HG03439 (cell line): ENCODE measurements around the gene STXBP4.

ENCODE experiments used
- ATAC-seq: cut with Tn5 transposase; IDR thresholded peaks from one replicate; pipeline ENCODE4 v1.9.1; 2021; ENCODE audit warnings: mild to moderate bottlenecking, moderate library complexity; ENCODE audit not compliant: unreplicated experiment

STXBP4 gene

DNA sequence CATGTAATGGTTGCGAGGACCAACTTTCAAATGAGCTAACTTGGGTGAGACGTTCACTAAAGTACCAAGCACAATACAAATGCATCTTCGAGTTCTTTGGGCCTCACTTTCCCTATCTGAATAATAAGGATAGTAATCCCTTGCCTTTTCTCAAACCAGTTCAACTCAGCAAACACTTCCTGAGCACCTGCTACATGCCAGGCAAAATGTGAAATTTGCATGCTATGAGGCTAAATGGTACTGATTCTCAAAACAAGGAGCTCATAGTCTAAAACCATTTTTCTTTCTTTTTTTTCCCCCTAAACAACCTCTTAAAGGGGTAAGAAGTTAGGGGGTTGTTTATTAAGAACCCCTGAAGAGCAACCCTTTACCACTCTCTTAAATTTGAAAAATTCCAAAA, 194.8 kb downstream of the STXBP4 start:
- no peak for ATAC-seq

DNA sequence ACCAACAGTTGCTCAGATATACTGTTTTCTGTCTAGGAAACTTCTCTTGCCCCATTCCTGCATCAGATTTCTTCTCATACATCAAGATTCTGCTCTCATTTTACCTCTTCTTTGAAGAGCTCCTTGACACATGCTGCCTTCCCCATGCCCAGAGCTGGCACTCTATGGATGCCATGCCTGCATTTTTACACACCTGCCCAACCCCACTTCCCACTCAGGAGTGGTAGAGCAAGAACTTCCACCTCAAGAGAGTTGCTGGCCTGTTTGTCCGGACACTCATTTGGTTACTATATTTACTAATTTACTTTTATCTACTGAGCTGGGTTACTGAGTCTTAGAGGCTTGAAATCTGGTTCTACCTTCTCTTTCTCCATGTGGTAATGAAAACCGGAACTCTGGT, 197.9 kb downstream of the STXBP4 start:
- no peak for ATAC-seq

DNA sequence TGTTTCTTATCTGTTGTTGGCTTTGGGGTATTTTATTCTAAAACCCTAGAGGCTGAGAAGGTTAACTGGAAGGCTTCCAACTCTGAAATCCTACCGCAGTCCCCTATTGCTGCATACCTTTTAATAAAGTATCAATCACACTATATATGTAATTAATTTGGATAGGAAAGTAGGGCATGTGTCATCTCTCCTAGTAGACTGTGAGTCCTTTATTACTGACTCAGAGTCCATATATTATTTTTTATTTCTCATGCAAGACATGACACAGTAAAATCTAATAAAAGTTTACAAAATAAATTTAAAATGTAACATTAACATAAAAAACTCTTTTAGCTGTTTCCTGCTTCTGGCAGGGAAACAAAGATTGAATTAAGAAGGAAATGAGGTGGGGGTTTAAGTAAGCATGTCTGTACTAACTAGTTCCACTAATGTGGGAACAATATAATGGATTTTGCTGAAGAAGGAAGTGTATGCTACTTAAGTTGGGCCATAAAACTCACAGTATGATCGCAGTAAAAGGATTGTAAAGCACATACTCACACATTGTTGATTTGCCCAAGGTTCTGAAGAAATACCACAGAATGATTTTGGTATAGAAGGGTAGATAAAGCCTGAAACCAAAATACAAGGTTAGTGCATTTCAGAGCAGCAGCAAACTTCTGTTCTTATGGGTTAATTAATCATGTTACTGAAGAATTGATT, 198.6 kb downstream of the STXBP4 start:
- ATAC-seq, result no peak

- ATAC-seq, result peak; percentile 90
Observed at GRCh38 chr17:55168958-55169687, 200.6 kb downstream of the STXBP4 start.

- ATAC-seq, result no peak
Observed at GRCh38 chr17:55171634-55172328, 203.2 kb downstream of the STXBP4 start.

GRCh38 chr17:55172612-55173011, 204.0 kb downstream of the STXBP4 start:
- no peak for ATAC-seq

GRCh38 chr17:55174133-55174532, 205.6 kb downstream of the STXBP4 start:
- ATAC-seq, result no peak

DNA sequence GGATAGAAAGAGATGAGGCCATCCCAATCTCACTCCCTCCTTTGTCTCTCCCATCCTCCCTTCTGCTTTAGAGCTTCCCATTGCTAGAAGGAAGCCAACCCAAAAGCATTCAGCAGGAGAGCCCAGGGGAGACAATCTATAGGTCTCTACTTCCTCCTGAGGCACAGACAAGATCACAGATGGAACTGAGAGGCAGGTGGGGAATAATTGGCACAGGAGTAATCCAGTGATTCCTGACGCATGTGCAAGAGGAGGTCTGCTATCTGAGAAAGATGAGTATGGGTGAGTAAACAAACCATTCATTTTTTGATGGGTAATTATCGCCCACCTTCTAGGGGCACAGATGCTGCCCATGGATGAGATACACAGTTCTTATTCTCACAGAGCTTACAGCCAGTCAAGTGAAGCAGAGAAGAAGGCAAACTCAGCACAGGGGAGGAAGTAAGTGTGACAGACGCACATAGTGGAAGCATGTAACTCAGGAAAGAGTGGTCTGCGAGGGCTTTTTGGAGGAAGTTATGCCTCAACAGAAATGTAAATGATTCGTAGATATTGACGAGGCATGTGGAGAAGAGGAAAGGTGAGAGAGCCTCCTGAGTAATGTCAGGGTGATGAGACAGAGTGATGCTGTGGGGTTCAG, 207.3 kb downstream of the STXBP4 start:
- no peak for ATAC-seq

DNA sequence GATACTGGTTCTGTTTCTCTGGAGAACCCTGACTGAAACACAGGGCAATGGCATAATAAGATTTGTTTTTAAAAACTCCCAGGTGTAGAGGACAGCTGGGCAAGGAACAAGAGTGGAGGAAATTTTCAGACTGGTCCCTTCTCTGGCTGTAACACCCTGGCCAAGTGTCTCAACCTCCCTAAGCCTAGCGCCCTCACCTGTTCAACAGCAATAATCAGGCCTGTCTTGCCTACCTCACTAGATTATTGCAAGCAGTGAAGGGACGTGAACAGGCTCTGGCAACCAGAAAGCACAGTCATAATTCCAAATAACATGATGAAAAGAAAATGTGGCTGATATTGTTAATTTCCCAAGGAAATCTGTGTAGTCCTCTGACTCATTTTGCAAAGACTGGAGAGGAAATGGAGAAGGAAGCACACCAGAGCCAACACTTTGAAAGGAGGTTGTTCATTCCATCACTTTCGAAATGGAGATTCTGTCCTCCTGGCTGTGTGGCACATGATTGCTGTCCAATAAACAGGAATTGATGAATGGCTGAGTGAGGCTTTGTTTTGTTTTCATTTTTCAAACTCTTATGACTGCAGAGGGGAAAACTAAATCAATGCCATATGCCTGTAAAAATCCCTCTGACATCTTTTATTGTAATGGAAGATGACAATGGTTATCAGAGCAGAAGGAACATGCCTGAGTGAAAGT, 208.7 kb downstream of the STXBP4 start:
- no peak for ATAC-seq

DNA sequence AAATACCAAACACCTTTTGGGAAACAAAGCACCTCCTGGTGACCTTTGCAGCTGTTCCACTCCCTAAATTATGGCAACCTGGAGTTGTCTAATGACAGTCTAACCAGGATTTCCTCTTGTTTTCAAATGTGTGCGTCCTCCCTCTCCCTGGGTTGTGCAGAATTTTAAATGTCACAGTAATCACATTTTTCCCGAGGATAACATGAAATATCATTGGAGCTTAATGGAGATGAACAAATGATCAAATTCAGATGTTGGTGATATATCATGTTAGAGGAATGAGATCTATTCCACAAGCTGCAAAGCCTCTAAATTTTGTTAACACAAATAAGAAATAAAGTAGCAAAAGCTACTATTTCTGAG, 209.3 kb downstream of the STXBP4 start:
- ATAC-seq, result no peak

DNA sequence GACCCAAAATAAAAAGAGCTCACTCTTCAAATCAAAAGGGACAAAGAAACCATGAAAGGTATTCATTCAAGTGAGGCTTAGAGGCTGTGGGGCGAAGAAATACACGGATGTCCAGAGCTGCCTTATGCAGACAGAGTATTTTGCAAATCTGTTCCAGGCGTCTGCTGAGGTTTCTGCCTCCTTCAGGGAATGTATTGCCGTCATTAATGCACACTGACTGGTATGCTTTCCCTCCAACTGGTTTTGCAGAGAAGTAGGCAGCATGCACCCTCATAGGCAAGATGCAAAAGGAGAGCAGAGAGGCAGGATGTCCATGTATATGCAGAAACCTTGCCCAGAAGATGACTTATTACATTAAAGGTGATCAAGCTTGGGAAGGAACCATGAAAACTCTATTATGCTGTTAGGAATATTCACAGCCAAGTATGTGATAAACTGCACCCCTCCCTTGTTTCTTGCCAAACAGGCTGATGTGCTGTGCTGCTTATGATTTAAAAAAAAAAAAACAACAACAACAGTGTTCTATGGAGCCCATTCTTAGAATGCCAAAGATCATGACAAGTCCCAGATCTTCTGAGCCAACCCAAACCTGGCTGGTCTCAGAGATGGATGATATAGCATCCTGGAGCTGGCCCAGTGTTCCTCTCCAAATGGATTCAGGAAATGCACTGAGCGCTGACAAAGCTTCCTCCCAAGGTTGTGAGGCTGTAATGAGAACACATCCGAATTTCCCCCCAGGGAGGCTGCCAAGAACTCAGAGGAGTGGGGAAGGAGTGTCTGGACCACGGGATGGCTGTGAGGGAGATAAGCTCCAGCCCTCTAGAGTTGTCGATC, 218.6 kb downstream of the STXBP4 start:
- ATAC-seq, result no peak

DNA sequence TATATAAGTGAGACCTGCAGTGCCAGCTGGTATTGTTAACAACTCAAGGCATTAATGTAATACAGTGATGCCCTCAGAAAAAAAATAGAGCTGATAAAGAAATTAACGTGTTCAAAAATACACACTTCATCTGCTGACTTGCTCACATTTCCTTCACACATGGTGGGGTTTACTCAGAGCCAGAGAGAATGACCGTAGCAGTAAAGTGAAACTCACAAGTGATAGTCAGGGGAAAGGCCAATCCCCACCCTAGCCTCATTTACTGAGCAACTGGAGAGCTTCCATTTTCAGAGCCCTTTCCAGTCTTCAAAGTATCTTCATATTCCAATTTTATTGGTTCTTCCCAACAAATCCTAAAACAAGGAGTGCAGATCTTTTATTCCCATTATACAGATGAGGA, 222.2 kb downstream of the STXBP4 start:
- no peak for ATAC-seq

- no peak for ATAC-seq
Observed at GRCh38 chr17:55198690-55199370, 230.3 kb downstream of the STXBP4 start.

- ATAC-seq, result no peak
Observed at GRCh38 chr17:55200904-55201303, 232.3 kb downstream of the STXBP4 start.

DNA sequence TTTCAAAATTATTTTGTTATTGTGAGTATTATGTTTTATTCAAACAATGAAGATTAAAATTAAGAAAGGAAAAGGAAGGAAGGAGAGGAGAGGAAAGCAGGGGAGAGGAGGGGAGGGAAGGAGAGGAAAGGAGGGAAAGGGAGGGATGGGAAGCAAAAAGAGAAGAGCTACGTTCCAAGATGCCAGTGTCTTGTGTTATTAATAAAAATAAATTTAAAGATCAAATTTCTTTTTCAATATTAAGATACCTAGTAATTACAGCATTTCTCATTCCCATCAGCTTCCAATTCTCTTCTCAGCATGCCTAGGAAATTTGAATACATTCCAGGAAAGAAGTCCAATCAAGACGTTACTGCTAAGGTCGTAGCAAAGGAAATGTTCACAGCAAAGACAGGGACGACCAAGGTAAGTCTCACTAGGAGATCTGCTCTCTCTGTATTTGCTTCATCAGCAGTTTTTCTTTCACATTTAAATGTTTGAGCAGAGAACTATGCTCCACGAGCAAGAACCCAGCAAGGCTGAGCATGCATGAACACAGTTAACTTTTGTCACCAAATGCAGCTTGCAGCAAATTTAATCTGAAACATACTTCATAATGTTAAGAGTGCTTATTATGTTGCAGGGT, 232.9 kb downstream of the STXBP4 start:
- no peak for ATAC-seq

DNA sequence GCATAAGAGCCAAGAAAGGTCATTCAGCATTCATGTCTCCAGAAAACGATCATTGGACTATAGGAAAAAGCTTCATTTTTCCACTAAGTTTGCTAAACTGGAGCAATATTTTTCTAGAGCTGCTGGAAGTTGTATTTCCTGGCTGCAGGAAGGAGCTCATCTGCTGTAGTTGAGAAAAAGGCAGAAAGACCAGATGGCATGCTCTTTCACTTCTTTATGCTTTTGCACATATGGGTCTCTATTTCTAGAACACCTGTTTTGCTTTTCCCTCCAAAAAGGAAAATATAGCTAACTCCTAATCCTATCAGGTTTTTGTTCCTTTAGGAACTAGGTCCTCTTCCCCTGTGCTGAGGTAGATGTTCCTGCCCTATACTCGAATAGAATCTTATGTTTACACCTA, 234.3 kb downstream of the STXBP4 start:
- no peak for ATAC-seq

DNA sequence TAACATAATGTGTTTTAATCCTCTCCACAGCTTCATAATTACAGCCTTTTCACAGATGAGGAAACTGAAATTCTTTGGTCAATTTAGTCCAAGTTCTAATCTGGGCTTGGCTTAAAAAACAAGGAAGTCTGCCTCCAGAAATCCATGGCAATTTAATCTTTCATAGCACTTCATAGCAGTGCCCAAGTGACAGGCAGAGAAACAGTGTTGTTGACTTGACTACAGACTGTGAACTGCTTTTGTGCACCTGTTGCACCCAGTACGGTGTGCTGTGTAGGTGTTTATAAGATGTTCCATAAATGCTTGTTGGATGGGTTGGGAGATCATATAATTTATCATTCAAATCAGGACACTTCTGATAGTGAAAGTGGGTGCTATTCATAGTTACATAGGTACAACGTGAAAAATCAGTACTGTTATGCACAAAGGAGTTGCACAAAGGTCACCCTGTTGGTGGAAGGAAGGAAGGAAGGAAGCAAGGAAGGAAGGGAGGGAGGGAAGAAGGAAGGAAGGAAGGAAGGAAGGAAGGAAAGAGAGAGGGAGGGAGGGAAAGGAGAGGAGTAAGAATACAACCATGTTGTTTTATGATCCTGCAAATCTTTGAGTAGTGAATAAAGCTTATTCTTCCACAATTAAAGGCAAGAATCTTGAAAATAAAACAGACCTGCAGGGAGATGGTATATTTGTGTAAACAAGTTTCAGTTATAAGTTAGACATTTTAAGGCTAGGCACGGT, 239.7 kb downstream of the STXBP4 start:
- no peak for ATAC-seq

DNA sequence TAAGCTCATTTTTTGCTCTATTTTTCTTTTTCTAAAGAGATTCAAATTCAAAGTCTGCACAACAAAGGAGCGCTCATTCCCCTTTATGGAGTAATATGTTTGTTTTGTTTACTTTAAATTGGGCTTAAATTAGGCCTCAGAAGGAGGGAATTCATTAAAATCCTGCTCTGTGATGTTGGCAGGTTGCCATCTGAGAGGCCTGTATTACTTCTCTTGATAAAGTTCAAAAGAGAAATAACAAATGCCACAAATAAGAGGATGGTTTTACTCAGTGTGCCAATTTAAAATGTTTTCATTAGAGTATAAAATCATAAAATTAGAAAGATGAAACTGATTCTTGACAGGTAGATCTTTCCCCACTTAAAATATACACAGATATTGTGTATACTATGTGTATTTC, 241.7 kb downstream of the STXBP4 start:
- no peak for ATAC-seq
